Measurements from ENCODE around the gene ITPR2.

ITPR2 gene

DNA sequence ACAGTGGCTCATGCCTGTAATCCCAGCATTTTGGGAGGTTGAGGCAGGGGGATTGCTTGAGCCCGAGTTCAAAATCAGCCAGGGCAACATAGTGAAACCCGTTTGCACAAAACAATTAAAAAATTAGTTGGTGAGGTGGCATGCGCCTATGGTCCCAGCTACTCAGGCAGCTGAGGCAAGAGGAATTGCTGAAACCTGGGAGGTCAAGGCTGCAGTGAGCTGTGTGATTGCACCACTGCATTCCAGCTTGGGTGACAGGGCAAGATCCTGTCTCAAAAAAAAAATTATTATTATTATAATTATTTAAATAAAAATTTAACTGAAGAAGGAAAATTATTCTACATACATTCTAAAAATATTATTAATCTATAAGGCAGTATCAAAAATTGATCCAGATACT, 164.1 kb downstream of the ITPR2 start:
- TF ChIP-seq, protein P1, sequence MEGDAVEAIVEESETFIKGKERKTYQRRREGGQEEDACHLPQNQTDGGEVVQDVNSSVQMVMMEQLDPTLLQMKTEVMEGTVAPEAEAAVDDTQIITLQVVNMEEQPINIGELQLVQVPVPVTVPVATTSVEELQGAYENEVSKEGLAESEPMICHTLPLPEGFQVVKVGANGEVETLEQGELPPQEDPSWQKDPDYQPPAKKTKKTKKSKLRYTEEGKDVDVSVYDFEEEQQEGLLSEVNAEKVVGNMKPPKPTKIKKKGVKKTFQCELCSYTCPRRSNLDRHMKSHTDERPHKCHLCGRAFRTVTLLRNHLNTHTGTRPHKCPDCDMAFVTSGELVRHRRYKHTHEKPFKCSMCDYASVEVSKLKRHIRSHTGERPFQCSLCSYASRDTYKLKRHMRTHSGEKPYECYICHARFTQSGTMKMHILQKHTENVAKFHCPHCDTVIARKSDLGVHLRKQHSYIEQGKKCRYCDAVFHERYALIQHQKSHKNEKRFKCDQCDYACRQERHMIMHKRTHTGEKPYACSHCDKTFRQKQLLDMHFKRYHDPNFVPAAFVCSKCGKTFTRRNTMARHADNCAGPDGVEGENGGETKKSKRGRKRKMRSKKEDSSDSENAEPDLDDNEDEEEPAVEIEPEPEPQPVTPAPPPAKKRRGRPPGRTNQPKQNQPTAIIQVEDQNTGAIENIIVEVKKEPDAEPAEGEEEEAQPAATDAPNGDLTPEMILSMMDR (IDR thresholded peaks at IDR 0.05; ENCODE audit: low read depth, low read length) = no peak
- H3K4me3 ChIP-seq (ENCODE audit: low read depth, low read length) = no peak overlapping the region

DNA sequence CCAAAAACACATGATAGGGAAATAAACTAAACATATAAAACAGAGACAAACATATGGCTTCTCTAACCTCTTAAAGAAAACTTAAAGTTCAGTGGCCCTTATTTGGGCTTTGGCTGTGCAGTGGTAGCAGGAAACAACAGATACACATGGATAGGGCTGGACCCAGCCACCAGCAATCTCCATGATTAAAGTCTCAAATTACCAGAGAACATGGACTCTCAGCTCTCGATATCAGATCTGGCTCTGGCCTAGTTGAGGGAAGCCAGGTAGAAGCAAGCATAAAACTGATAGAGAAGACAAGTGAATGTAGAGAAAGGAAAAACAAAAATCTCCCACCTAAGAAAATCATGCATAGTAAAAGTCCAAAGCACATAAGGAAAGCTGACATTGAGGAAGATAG, 164.8 kb downstream of the ITPR2 start:
- no peak overlapping the region for H3K4me3 ChIP-seq (ENCODE audit: low read depth, low read length)
- TF ChIP-seq, protein P1 (IDR thresholded peaks at IDR 0.05; ENCODE audit: low read depth, low read length) = no peak

DNA sequence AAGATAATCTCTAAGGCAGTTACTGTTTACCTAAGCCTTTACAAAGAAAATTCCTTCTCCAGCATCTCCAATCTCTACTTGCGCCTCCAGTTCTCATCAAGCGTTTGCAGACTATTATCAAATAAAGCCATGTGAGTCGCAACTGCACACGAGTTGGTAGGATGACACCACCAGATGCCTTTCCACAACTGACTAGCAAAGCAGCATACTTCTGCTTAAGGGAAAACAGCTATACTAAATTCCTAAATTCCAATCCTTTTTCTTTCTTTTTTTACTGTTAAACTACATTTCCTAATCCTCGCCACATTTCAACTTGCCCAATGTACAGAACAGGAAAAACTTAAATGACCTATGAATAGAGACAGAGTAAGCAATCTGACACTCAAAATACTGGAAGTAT, 166.7 kb downstream of the ITPR2 start:
- TF ChIP-seq, protein P1 (IDR thresholded peaks at IDR 0.05; ENCODE audit: low read depth, low read length) = no peak
- no peak overlapping the region for H3K4me3 ChIP-seq (ENCODE audit: low read depth, low read length)

DNA sequence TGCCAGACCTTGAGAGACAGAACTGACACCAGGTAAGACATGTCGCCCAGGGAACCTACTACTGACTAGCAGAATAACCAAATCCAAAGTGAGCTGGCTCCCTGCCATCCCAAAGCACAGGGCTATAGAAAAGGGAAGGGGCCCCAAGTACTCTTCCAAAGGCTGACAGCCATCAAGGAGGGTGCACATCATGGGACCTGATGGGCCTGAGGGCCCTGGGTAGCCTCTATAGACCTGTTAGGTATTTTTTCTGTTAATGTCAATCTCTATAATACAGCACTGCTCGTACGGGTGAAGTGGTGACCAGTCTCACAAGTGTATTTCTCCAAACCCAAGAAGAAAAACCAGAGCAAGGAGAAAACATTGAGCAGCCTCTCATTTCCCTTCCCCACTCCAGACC, 171.6 kb downstream of the ITPR2 start:
- no peak overlapping the region for H3K4me3 ChIP-seq (ENCODE audit: low read depth, low read length)
- TF ChIP-seq, protein P1 (IDR thresholded peaks at IDR 0.05; ENCODE audit: low read depth, low read length) = no peak

DNA sequence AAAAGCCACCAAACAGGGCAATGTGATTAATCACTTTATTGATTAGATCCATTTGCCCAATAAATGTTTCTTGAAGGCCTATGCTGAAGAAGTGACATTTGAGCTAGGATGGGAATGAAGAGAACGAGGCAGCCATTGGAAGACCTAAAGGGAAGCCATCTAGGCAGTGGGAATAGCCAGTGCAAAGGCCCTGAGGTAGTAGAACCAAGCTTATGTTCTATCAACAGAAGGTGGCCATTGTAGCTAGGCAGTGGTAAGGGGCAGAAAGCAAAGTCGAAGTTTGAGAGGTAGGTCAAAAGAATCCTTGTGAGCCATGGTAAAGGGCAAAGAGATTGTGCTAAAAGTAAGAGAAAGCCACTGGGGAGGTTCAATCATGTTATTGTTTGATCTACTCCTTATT, 173.1 kb downstream of the ITPR2 start:
- TF ChIP-seq, protein P1 (IDR thresholded peaks at IDR 0.05; ENCODE audit: low read depth, low read length) = no peak
- no peak overlapping the region for H3K4me3 ChIP-seq (ENCODE audit: low read depth, low read length)

DNA sequence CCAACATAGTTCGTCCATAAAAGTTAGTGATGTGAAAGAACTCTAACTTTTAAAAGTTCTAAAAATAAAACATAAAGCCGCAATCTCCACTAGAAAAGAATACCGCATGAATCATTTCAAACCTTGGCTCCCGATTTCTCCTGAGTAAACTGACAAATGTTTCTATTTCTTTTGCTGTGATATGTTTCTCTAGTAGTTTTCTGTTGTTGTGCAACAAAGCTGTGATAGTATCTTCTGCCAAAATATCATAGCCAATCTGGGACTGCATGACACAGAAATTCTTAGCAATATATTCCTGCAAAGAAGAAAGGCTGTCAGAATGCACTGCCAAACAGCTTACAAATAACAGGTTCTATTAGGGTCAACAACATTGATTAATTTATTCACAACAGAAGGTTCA, 174.0 kb downstream of the ITPR2 start:
- TF ChIP-seq, protein P1 (IDR thresholded peaks at IDR 0.05; ENCODE audit: low read depth, low read length) = no peak
- H3K4me3 ChIP-seq (ENCODE audit: low read depth, low read length) = no peak overlapping the region

DNA sequence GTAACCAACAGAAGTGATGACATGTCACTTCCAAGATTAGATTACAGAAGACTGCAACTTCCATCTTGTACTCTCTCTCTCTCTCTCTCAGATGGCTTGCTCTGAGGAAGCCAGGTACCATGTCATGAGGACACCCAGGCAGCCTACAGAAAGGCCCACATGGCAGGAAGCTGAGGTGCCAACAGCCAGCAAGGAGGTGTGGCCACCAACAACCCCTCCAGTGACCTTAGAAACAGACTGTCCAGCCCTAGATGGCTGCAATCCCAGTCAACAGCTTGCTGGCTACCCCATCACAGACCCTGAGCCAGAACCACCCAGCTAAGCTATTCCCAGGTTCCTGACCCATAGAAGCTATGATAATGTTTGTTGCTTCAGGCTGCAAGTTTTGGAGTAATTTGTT, 178.4 kb downstream of the ITPR2 start:
- no peak overlapping the region for H3K4me3 ChIP-seq (ENCODE audit: low read depth, low read length)
- TF ChIP-seq, protein P1 (IDR thresholded peaks at IDR 0.05; ENCODE audit: low read depth, low read length) = no peak
